Suppressor macrophage (primary cell): ENCODE measurements around the gene FMN1.
A peak's percentile ranks its signal among the peaks of the same experiment; 100 is the strongest.

ENCODE experiments used
- DNase-seq, 4 experiments: peaks; one replicate each; pipeline ENCODE4 v3.0.0-alpha.2; 2020 to 2022

FMN1 gene

GRCh38 chr15:33200903-33201302 lies 6.4 kb upstream of the FMN1 start:
- no peak for DNase-seq

- DNase-seq = no peak
Observed at GRCh38 chr15:33200444-33200843, 5.9 kb upstream of the FMN1 start.

GRCh38 chr15:33198541-33198940 lies 4.0 kb upstream of the FMN1 start:
- DNase-seq = no peak

- DNase-seq = no peak
Observed at GRCh38 chr15:33197636-33198035, 3.1 kb upstream of the FMN1 start.

- DNase-seq = no peak
Observed at GRCh38 chr15:33194237-33194636, 277 bp downstream of the FMN1 start.

- no peak for DNase-seq
Observed at GRCh38 chr15:33191591-33191990, 2.9 kb downstream of the FMN1 start.

GRCh38 chr15:33190539-33190938 lies 4.0 kb downstream of the FMN1 start:
- no peak for DNase-seq

- peak; percentile 59 to 81 (median 80) for DNase-seq
Observed at GRCh38 chr15:33188641-33189257, 5.8 kb downstream of the FMN1 start.

GRCh38 chr15:33188159-33188558 lies 6.4 kb downstream of the FMN1 start:
- DNase-seq = peak in 1 of 4 experiments; percentile 4

- DNase-seq = no peak
Observed at GRCh38 chr15:33183334-33183733, 11.2 kb downstream of the FMN1 start.

GRCh38 chr15:33182926-33183325 lies 11.6 kb downstream of the FMN1 start:
- DNase-seq = peak; percentile 42 to 84 (median 72)

- DNase-seq = no peak
Observed at GRCh38 chr15:33182278-33182905, 12.1 kb downstream of the FMN1 start.

GRCh38 chr15:33179874-33180273 lies 14.6 kb downstream of the FMN1 start:
- DNase-seq = no peak

GRCh38 chr15:33171202-33171601 lies 23.3 kb downstream of the FMN1 start:
- DNase-seq = no peak

- DNase-seq = no peak
Observed at GRCh38 chr15:33169625-33170024, 24.9 kb downstream of the FMN1 start.

- no peak for DNase-seq
Observed at GRCh38 chr15:33168444-33168843, 26.1 kb downstream of the FMN1 start.

- DNase-seq = peak in 3 of 4 experiments; percentile 36 to 72 (median 63)
Observed at GRCh38 chr15:33163816-33164215, 30.7 kb downstream of the FMN1 start.

GRCh38 chr15:33161209-33161608 lies 33.3 kb downstream of the FMN1 start:
- no peak for DNase-seq

- peak in 1 of 4 experiments; percentile 28 for DNase-seq
Observed at GRCh38 chr15:33160581-33161165, 33.8 kb downstream of the FMN1 start.

- DNase-seq = peak; percentile 44 to 75 (median 62)
Observed at GRCh38 chr15:33159726-33160453, 34.6 kb downstream of the FMN1 start.

GRCh38 chr15:33158366-33158765 lies 36.1 kb downstream of the FMN1 start:
- peak; percentile 62 to 91 (median 82) for DNase-seq

- DNase-seq = peak in 3 of 4 experiments; percentile 54 to 66 (median 58)
Observed at GRCh38 chr15:33157371-33158037, 37.0 kb downstream of the FMN1 start.
